HEK293 (cell line): ENCODE measurements around the gene RTN4RL2.

Source experiments
- CTCF ChIA-PET: fragments of 350-600 bp; formaldehyde crosslinking; extraction: SDS; loops from one replicate; lab custom pipeline; 2021; ENCODE audit warnings: antibody characterized with exemption; lab: Yijun Ruan, JAX
- POLR2A ChIA-PET: fragments of 300-600 bp; formaldehyde crosslinking; extraction: SDS; loops from one replicate; lab custom pipeline; 2020; ENCODE audit warnings: antibody characterized with exemption, inconsistent platforms; lab: Yijun Ruan, JAX
- H3K27ac ChIP-seq: fragments of 200-500 bp; sonication (Bioruptor generic); 2 replicates; pipeline ENCODE4 v1.5.1; 2014; ENCODE audit warnings: low read depth, low read length, control low read depth, inconsistent platforms; ENCODE audit errors: extremely low read depth
- H3K36me3 ChIP-seq, 2 experiments: fragments of 200-500 bp in 1 of 2; sonication (Bioruptor generic) in 1 of 2; 1 replicate in 1 of 2; 2 replicates in 1 of 2; pipeline ENCODE4 v1.5.1; 2014 to 2017; ENCODE audit warnings: inconsistent platforms in 2 of 2, low read length in 2 of 2; ENCODE audit not compliant: control insufficient read depth in 2 of 2, insufficient read depth in 1 of 2
- H3K4me1 ChIP-seq: fragments of 200-500 bp; sonication (Bioruptor generic); 2 replicates; pipeline ENCODE4 v1.5.1; 2014; ENCODE audit warnings: mild to moderate bottlenecking, low read length, inconsistent platforms; ENCODE audit not compliant: control insufficient read depth, insufficient read depth
- H3K4me3 ChIP-seq: 2 replicates; pipeline ENCODE4 v1.5.1; 2011; ENCODE audit warnings: low read depth, mild to moderate bottlenecking, control low read depth, low read length, moderate library complexity
- H3K9me3 ChIP-seq: fragments of 200-500 bp; sonication (Bioruptor generic); 2 replicates; pipeline ENCODE4 v1.5.1; 2014; ENCODE audit warnings: low read depth, low read length, inconsistent platforms; ENCODE audit not compliant: control insufficient read depth, insufficient read depth
- GLI4 ChIP-seq: fragments of 450-650 bp; formaldehyde crosslinking; IDR thresholded peaks from 2 replicates; pipeline ENCODE4 v1.5.1; 2016; ENCODE audit warnings: missing biosample characterization, missing genetic modification characterization
- GLIS1 ChIP-seq: fragments of 450-650 bp; formaldehyde crosslinking; IDR thresholded peaks from 2 replicates; pipeline ENCODE4 v1.5.1; 2016; ENCODE audit warnings: missing biosample characterization, missing genetic modification characterization
- MEIS1 ChIP-seq: sonication (generic); formaldehyde crosslinking; IDR thresholded peaks from 2 replicates; pipeline ENCODE4 v1.8.1; 2022; ENCODE audit warnings: missing genetic modification reagents, mild to moderate bottlenecking, borderline replicate concordance
- TRIM28 ChIP-seq: IDR thresholded peaks from 2 replicates; pipeline ENCODE4 v1.6.1; 2011; ENCODE audit warnings: low read length, control low read depth, borderline replicate concordance
- ZBTB10 ChIP-seq: fragments of 450-650 bp; formaldehyde crosslinking; IDR thresholded peaks from 2 replicates; pipeline ENCODE4 v1.5.1; 2016; ENCODE audit warnings: missing biosample characterization, missing genetic modification characterization
- ZBTB20 ChIP-seq: fragments of 450-650 bp; formaldehyde crosslinking; IDR thresholded peaks from 2 replicates; pipeline ENCODE4 v1.5.1; 2016; ENCODE audit warnings: missing biosample characterization, missing genetic modification characterization
- ZBTB21 ChIP-seq: fragments of 450-650 bp; formaldehyde crosslinking; IDR thresholded peaks from 2 replicates; pipeline ENCODE4 v1.5.1; 2017; ENCODE audit warnings: missing biosample characterization, missing genetic modification characterization
- ZFP3 ChIP-seq: fragments of 450-650 bp; formaldehyde crosslinking; IDR thresholded peaks from 2 replicates; pipeline ENCODE4 v1.5.1; 2016; ENCODE audit warnings: low read depth, missing biosample characterization, missing genetic modification characterization
- ZIC2 ChIP-seq: fragments of 450-650 bp; formaldehyde crosslinking; IDR thresholded peaks from 2 replicates; pipeline ENCODE4 v1.5.1; 2016; ENCODE audit warnings: missing biosample characterization, missing genetic modification characterization
- ZNF112 ChIP-seq: fragments of 450-650 bp; formaldehyde crosslinking; IDR thresholded peaks from 2 replicates; pipeline ENCODE4 v1.5.0; 2017; ENCODE audit warnings: missing biosample characterization, missing genetic modification characterization
- ZNF140 ChIP-seq: fragments of 450-650 bp; formaldehyde crosslinking; IDR thresholded peaks from 2 replicates; pipeline ENCODE4 v1.5.1; 2016; ENCODE audit warnings: missing biosample characterization, missing genetic modification characterization
- ZNF2 ChIP-seq: fragments of 450-650 bp; formaldehyde crosslinking; IDR thresholded peaks from 2 replicates; pipeline ENCODE4 v1.5.1; 2016; ENCODE audit warnings: missing biosample characterization, missing genetic modification characterization
- ZNF223 ChIP-seq: fragments of 450-650 bp; formaldehyde crosslinking; IDR thresholded peaks from 2 replicates; pipeline ENCODE4 v1.5.1; 2016; ENCODE audit warnings: missing biosample characterization, missing genetic modification characterization
- ZNF248 ChIP-seq: fragments of 450-650 bp; formaldehyde crosslinking; IDR thresholded peaks from 2 replicates; pipeline ENCODE4 v1.5.1; 2017; ENCODE audit warnings: missing biosample characterization, missing genetic modification characterization
- ZNF292 ChIP-seq: fragments of 450-650 bp; formaldehyde crosslinking; IDR thresholded peaks from 2 replicates; pipeline ENCODE4 v1.5.1; 2016; ENCODE audit warnings: low read depth, missing biosample characterization, missing genetic modification characterization, borderline replicate concordance
- ZNF433 ChIP-seq: fragments of 450-650 bp; formaldehyde crosslinking; IDR thresholded peaks from 2 replicates; pipeline ENCODE4 v1.5.1; 2016; ENCODE audit warnings: missing biosample characterization, missing genetic modification characterization, low read depth
- ZNF48 ChIP-seq: fragments of 450-650 bp; formaldehyde crosslinking; IDR thresholded peaks from 2 replicates; pipeline ENCODE4 v1.5.1; 2016; ENCODE audit warnings: missing biosample characterization, missing genetic modification characterization
- ZNF521 ChIP-seq: fragments of 450-650 bp; formaldehyde crosslinking; IDR thresholded peaks from 2 replicates; pipeline ENCODE4 v1.5.1; 2017; ENCODE audit warnings: missing biosample characterization, mild to moderate bottlenecking, missing genetic modification characterization
- TF ChIP-seq, protein P1 (sequence below): fragments of 450-650 bp; IDR thresholded peaks from 2 replicates; pipeline ENCODE4 v1.5.1; 2018; ENCODE audit warnings: missing biosample characterization, missing genetic modification characterization
- TF ChIP-seq, protein P2 (sequence below): fragments of 450-650 bp; formaldehyde crosslinking; IDR thresholded peaks from 2 replicates; pipeline ENCODE4 v1.5.1; 2016; ENCODE audit warnings: missing biosample characterization, missing genetic modification characterization
- TF ChIP-seq, protein P3 (sequence below): fragments of 450-650 bp; formaldehyde crosslinking; conservative IDR thresholded peaks from 2 replicates; pipeline ENCODE4 v1.5.1; 2016; ENCODE audit warnings: low read depth, missing biosample characterization, missing genetic modification characterization
- TF ChIP-seq, protein P4 (sequence below): fragments of 450-650 bp; formaldehyde crosslinking; IDR thresholded peaks from 2 replicates; pipeline ENCODE4 v1.5.1; 2016; ENCODE audit warnings: missing biosample characterization, missing genetic modification characterization

Gene RTN4RL2

GRCh38 chr11:57422669-57423068, 37.7 kb upstream of the RTN4RL2 start (continued):
- TF ChIP-seq ZNF433 (tag by site-specific recombination) (no peak), GLI4 (tag by site-specific recombination) (no peak), ZNF2 (tag by site-specific recombination) (no peak)
- TF ChIP-seq, all 188 proteins: peak for 0

- CTCF ChIA-PET: interaction anchor here (0.6 to 1.9 kb wide), 7 partner anchors 10 to 377 kb away, joined by 3 to 6 read pairs (median 3); no protein-coding TSS in a partner anchor
These were observed 36.1 kb upstream of the RTN4RL2 start for GRCh38 chr11:57424137-57424791.

DNA sequence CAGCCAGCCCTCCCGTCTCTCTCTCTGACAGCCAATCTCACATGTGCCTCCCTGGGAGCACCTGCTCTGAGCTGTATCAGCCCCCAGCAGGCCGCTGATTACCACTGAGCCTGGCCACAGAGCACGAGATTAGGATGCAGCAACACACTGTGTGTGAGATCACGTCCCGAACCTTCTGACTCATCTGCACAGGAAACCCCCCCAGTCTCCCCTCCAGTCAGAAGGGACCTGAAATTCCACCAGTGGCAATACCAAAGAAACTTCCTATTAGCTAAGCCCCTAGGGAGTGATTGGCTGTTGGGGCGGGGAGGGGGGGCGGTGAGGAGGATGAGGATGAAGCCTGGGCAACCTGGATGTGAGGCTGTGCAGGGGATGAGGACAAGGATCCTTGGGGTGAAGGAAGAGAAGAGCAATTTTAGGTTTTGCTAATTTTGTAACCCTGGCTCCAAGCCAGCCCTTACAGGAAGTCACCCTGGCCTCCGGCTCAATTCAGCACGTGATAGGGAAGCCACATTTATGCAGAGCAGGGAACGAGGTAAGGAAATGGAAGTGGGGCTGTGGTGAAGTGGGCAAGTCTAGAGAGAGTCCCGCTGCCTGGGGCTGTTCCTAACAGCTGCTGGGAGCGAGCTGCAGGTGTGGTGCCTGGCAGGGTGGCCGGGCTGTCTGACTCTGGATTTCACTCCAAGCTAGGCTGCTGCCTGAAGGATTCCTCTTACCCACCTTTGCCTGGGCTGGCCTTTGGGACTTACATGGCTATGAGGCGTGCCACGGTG, 35.4 kb upstream of the RTN4RL2 start:
- Histone ChIP-seq H3K9me3 (no peaks in the 10 kb centered on the region), H3K27ac (no peak overlapping the region), H3K4me1 (no peaks in the 10 kb centered on the region), H3K36me3 (no peaks in the 10 kb centered on the region), H3K4me3 (no peak overlapping the region)
- ChIA-PET CTCF (interaction anchor here (0.6 to 1.9 kb wide), 6 partner anchors 33 to 376 kb away, joined by 3 to 5 read pairs (median 3); no protein-coding TSS in a partner anchor), POLR2A (no interaction called here)
- TF ChIP-seq, protein P1, sequence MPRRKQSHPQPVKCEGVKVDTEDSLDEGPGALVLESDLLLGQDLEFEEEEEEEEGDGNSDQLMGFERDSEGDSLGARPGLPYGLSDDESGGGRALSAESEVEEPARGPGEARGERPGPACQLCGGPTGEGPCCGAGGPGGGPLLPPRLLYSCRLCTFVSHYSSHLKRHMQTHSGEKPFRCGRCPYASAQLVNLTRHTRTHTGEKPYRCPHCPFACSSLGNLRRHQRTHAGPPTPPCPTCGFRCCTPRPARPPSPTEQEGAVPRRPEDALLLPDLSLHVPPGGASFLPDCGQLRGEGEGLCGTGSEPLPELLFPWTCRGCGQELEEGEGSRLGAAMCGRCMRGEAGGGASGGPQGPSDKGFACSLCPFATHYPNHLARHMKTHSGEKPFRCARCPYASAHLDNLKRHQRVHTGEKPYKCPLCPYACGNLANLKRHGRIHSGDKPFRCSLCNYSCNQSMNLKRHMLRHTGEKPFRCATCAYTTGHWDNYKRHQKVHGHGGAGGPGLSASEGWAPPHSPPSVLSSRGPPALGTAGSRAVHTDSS (tag by site-specific recombination): peak; percentile 40; the same call in 1 of the 2 replicates
- TF ChIP-seq ZNF2 (tag by site-specific recombination) (no peak), ZNF292 (tag by site-specific recombination) (no peak), ZBTB10 (no peak), ZNF521 (no peak), ZIC2 (tag by site-specific recombination) (peak; percentile 92), GLIS1 (tag by site-specific recombination) (peak; percentile 52), ZNF223 (tag by site-specific recombination) (no peak), ZBTB21 (tag by site-specific recombination) (no peak)
- TF ChIP-seq, protein P2, sequence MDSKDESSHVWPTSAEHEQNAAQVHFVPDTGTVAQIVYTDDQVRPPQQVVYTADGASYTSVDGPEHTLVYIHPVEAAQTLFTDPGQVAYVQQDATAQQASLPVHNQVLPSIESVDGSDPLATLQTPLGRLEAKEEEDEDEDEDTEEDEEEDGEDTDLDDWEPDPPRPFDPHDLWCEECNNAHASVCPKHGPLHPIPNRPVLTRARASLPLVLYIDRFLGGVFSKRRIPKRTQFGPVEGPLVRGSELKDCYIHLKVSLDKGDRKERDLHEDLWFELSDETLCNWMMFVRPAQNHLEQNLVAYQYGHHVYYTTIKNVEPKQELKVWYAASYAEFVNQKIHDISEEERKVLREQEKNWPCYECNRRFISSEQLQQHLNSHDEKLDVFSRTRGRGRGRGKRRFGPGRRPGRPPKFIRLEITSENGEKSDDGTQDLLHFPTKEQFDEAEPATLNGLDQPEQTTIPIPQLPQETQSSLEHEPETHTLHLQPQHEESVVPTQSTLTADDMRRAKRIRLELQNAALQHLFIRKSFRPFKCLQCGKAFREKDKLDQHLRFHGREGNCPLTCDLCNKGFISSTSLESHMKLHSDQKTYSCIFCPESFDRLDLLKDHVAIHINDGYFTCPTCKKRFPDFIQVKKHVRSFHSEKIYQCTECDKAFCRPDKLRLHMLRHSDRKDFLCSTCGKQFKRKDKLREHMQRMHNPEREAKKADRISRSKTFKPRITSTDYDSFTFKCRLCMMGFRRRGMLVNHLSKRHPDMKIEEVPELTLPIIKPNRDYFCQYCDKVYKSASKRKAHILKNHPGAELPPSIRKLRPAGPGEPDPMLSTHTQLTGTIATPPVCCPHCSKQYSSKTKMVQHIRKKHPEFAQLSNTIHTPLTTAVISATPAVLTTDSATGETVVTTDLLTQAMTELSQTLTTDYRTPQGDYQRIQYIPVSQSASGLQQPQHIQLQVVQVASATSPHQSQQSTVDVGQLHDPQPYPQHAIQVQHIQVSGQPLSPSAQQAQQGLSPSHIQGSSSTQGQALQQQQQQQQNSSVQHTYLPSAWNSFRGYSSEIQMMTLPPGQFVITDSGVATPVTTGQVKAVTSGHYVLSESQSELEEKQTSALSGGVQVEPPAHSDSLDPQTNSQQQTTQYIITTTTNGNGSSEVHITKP (tag by site-specific recombination): peak; percentile 20; the same call in 1 of the 2 replicates
- TF ChIP-seq, protein P3, sequence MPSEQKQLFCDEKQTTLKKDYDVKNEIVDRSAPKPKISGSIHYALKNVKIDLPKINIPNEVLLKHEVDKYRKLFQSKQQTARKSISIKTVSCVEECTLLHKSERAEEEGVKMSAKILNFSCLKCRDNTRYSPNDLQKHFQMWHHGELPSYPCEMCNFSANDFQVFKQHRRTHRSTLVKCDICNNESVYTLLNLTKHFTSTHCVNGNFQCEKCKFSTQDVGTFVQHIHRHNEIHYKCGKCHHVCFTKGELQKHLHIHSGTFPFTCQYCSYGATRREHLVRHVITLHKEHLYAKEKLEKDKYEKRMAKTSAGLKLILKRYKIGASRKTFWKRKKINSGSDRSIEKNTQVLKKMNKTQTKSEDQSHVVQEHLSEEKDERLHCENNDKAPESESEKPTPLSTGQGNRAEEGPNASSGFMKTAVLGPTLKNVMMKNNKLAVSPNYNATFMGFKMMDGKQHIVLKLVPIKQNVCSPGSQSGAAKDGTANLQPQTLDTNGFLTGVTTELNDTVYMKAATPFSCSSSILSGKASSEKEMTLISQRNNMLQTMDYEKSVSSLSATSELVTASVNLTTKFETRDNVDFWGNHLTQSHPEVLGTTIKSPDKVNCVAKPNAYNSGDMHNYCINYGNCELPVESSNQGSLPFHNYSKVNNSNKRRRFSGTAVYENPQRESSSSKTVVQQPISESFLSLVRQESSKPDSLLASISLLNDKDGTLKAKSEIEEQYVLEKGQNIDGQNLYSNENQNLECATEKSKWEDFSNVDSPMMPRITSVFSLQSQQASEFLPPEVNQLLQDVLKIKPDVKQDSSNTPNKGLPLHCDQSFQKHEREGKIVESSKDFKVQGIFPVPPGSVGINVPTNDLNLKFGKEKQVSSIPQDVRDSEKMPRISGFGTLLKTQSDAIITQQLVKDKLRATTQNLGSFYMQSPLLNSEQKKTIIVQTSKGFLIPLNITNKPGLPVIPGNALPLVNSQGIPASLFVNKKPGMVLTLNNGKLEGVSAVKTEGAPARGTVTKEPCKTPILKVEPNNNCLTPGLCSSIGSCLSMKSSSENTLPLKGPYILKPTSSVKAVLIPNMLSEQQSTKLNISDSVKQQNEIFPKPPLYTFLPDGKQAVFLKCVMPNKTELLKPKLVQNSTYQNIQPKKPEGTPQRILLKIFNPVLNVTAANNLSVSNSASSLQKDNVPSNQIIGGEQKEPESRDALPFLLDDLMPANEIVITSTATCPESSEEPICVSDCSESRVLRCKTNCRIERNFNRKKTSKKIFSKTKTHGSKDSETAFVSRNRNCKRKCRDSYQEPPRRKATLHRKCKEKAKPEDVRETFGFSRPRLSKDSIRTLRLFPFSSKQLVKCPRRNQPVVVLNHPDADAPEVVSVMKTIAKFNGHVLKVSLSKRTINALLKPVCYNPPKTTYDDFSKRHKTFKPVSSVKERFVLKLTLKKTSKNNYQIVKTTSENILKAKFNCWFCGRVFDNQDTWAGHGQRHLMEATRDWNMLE (tag by site-specific recombination): no peak

More at GRCh38 chr11:57424137-57424791, 36.1 kb upstream of the RTN4RL2 start:
- TF ChIP-seq ZBTB20 (tag by site-specific recombination) (no peak), TRIM28 (no peak), ZNF248 (tag by site-specific recombination) (no peak), ZNF112 (tag by site-specific recombination) (no peak), ZNF140 (tag by site-specific recombination) (no peak), MEIS1 (CRISPR knock-in tag) (no peak), ZFP3 (tag by site-specific recombination) (no peak), ZNF48 (tag by site-specific recombination) (no peak)
- TF ChIP-seq, protein P4, sequence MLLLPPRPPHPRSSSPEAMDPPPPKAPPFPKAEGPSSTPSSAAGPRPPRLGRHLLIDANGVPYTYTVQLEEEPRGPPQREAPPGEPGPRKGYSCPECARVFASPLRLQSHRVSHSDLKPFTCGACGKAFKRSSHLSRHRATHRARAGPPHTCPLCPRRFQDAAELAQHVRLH: no peak
- TF ChIP-seq, all 188 proteins: peak for 0
- Histone ChIP-seq H3K27ac (no peak overlapping the region), H3K36me3 (no peaks in the 10 kb centered on the region), H3K9me3 (no peaks in the 10 kb centered on the region), H3K4me3 (no peak overlapping the region), H3K4me1 (no peaks in the 10 kb centered on the region)
- POLR2A ChIA-PET: interaction anchor here (0.7 kb wide), 1 partner anchor 95 kb away, joined by 3 read pairs; no protein-coding TSS in a partner anchor
